Suppressor macrophage (primary cell): ENCODE results near the gene CFDP1.
"Not testable (repeated sequence)": the region's sequence is repeated elsewhere in the genome, so short reads cannot be mapped to it uniquely, and the experiment has no call there.

Experiments
- DNase-seq, 4 experiments: peaks; one replicate each; pipeline ENCODE4 v3.0.0-alpha.2; 2020 to 2022

CFDP1 gene

GRCh38 chr16:75458439-75458838 lies 25.1 kb upstream of the CFDP1 start:
- no peak for DNase-seq

GRCh38 chr16:75458029-75458428 lies 24.7 kb upstream of the CFDP1 start:
- no peak for DNase-seq

GRCh38 chr16:75457485-75458021 lies 24.2 kb upstream of the CFDP1 start:
- no peak for DNase-seq

- DNase-seq, result no peak
Observed at GRCh38 chr16:75456971-75457370, 23.7 kb upstream of the CFDP1 start.

- DNase-seq, result not testable (repeated sequence)
Observed at GRCh38 chr16:75456486-75456885, 23.2 kb upstream of the CFDP1 start.

GRCh38 chr16:75455677-75456076 lies 22.4 kb upstream of the CFDP1 start:
- no peak for DNase-seq

- DNase-seq, result no peak
Observed at GRCh38 chr16:75452464-75453190, 19.3 kb upstream of the CFDP1 start.

GRCh38 chr16:75446416-75446815 lies 13.1 kb upstream of the CFDP1 start:
- DNase-seq, result no peak

- no peak for DNase-seq
Observed at GRCh38 chr16:75445298-75445697, 12.0 kb upstream of the CFDP1 start.

- no peak for DNase-seq
Observed at GRCh38 chr16:75443298-75443697, 10.0 kb upstream of the CFDP1 start.

- DNase-seq, result peak; percentile 86 to 95 (median 90)
Observed at GRCh38 chr16:75433732-75434413, 570 bp upstream of the CFDP1 start.

GRCh38 chr16:75429621-75430403 lies 3.5 kb downstream of the CFDP1 start:
- no peak for DNase-seq

GRCh38 chr16:75426524-75426923 lies 6.8 kb downstream of the CFDP1 start:
- DNase-seq, result not testable (repeated sequence)

- not testable (repeated sequence) for DNase-seq
Observed at GRCh38 chr16:75424105-75424762, 9.1 kb downstream of the CFDP1 start.

- no peak for DNase-seq
Observed at GRCh38 chr16:75423723-75424104, 9.6 kb downstream of the CFDP1 start.

- no peak for DNase-seq
Observed at GRCh38 chr16:75421820-75422126, 11.5 kb downstream of the CFDP1 start.

GRCh38 chr16:75420987-75421819 lies 12.1 kb downstream of the CFDP1 start:
- peak; percentile 67 to 88 (median 79) for DNase-seq

GRCh38 chr16:75416904-75417565 lies 16.3 kb downstream of the CFDP1 start:
- no peak for DNase-seq

GRCh38 chr16:75415169-75415905 lies 18.0 kb downstream of the CFDP1 start:
- DNase-seq, result no peak

- no peak for DNase-seq
Observed at GRCh38 chr16:75413951-75414350, 19.4 kb downstream of the CFDP1 start.

GRCh38 chr16:75406943-75407342 lies 26.4 kb downstream of the CFDP1 start:
- DNase-seq, result peak in 3 of 4 experiments; percentile 25 to 29 (median 25)
